Measurements from ENCODE around the gene CACNA1D. TPM values are rescaled to one million over a fixed set of nuclear protein-coding genes. Genes with fewer than 3 reads are reported as not detected.

CACNA1D gene
- total RNA-seq, 4 donors from 2014 or later, result 74.6 to 194 (median 105) TPM

GRCh38 chr3:53503195-53503594 lies 8.8 kb downstream of the CACNA1D start:
- H3K36me3 ChIP-seq, result peaks cover 0 to 2% (median 0%) of the 10 kb centered on the region in 3 donors
- H3K4me1 ChIP-seq, result peaks cover 0 to 11% (median 0%) of the 10 kb centered on the region in 4 donors
- TF ChIP-seq CTCF (IDR thresholded peaks at IDR 0.05) (no peak), POLR2A (IDR thresholded peaks at IDR 0.05) (no peak)
- no peak overlapping the region for H3K27ac ChIP-seq
- H3K4me3 ChIP-seq, result no peak overlapping the region
- DNase-seq, result no peak
- H3K9me3 ChIP-seq, result no peaks in the 10 kb centered on the region
- H3K27me3 ChIP-seq, result no peaks in the 10 kb centered on the region

- H3K27me3 ChIP-seq, result no peaks in the 10 kb centered on the region
- peaks cover 0 to under 1% (median 0%) of the 10 kb centered on the region in 3 donors for H3K36me3 ChIP-seq
- H3K4me1 ChIP-seq, result no peaks in the 10 kb centered on the region
- TF ChIP-seq POLR2A (IDR thresholded peaks at IDR 0.05) (peak in 1 of 2 donors; percentile 53), CTCF (IDR thresholded peaks at IDR 0.05) (no peak)
- H3K9me3 ChIP-seq, result no peaks in the 10 kb centered on the region
- H3K27ac ChIP-seq, result peak overlapping the region in 2 of 4 donors; percentile 9 to 81
- no peak overlapping the region for H3K4me3 ChIP-seq
- no peak for DNase-seq
Measured at GRCh38 chr3:53506110-53506762, 11.8 kb downstream of the CACNA1D start.

- Histone ChIP-seq H3K36me3 (no peaks in the 10 kb centered on the region), H3K27me3 (no peaks in the 10 kb centered on the region), H3K4me1 (no peaks in the 10 kb centered on the region), H3K4me3 (no peak overlapping the region), H3K27ac (peak overlapping the region in 1 of 4 donors; percentile 81), H3K9me3 (no peaks in the 10 kb centered on the region)
- no peak for TF ChIP-seq CTCF (IDR thresholded peaks at IDR 0.05)
- TF ChIP-seq POLR2A (IDR thresholded peaks at IDR 0.05), result no peak
- no peak for DNase-seq
Measured at GRCh38 chr3:53506763-53507145, 12.3 kb downstream of the CACNA1D start.

GRCh38 chr3:53509494-53509893 lies 15.1 kb downstream of the CACNA1D start:
- DNase-seq, result no peak
- TF ChIP-seq POLR2A (IDR thresholded peaks at IDR 0.05) (no peak), CTCF (IDR thresholded peaks at IDR 0.05) (no peak)
- Histone ChIP-seq H3K36me3 (no peaks in the 10 kb centered on the region), H3K27me3 (no peaks in the 10 kb centered on the region), H3K9me3 (no peaks in the 10 kb centered on the region), H3K4me3 (no peak overlapping the region), H3K4me1 (no peaks in the 10 kb centered on the region), H3K27ac (no peak overlapping the region)

GRCh38 chr3:53510508-53510907 lies 16.1 kb downstream of the CACNA1D start:
- DNase-seq, result no peak
- Histone ChIP-seq H3K36me3 (no peaks in the 10 kb centered on the region), H3K27ac (no peak overlapping the region), H3K4me1 (no peaks in the 10 kb centered on the region), H3K9me3 (no peaks in the 10 kb centered on the region), H3K27me3 (no peaks in the 10 kb centered on the region), H3K4me3 (no peak overlapping the region)
- TF ChIP-seq CTCF (IDR thresholded peaks at IDR 0.05) (no peak), POLR2A (IDR thresholded peaks at IDR 0.05) (no peak)
